K562 (cell line): ENCODE measurements around the gene LMLN. TPM values are rescaled to one million over a fixed set of nuclear protein-coding genes. Genes with fewer than 3 reads are reported as not detected.

Experiments
- E2F5 ChIP-seq: sonication (generic); formaldehyde crosslinking; IDR thresholded peaks from 2 replicates; pipeline ENCODE4 v1.8.0; 2022; ENCODE audit warnings: mild to moderate bottlenecking, missing genetic modification reagents
- EGR1 ChIP-seq: fragments of 450-650 bp; conservative IDR thresholded peaks from 2 replicates; pipeline ENCODE4 v1.6.1; 2017; ENCODE audit warnings: mild to moderate bottlenecking
- EHMT2 ChIP-seq: fragments of 450-650 bp; IDR thresholded peaks from 2 replicates; pipeline ENCODE4 v1.6.1; 2018; ENCODE audit warnings: antibody characterized with exemption
- L3MBTL2 ChIP-seq: fragments of 450-650 bp; IDR thresholded peaks from 2 replicates; pipeline ENCODE4 v1.6.1; 2016; ENCODE audit warnings: mild to moderate bottlenecking, moderate library complexity
- LCOR ChIP-seq: sonication (generic); formaldehyde crosslinking; IDR thresholded peaks from 2 replicates; pipeline ENCODE4 v1.8.0; 2022; ENCODE audit warnings: mild to moderate bottlenecking, missing genetic modification reagents
- MYC ChIP-seq, 2 experiments: fragments of 250-450 bp in 1 of 2; sonication (Bioruptor Pico) in 1 of 2; IDR thresholded peaks; 2 replicates each; pipeline versions ENCODE4 v1.5.1 to v1.6.1; 2012 to 2021; ENCODE audit warnings: low read depth in 2 of 2, borderline replicate concordance in 1 of 2, improper control_type of control experiment in 1 of 2, low read length in 1 of 2, mild to moderate bottlenecking in 1 of 2, moderate library complexity in 1 of 2
- NR2C1 ChIP-seq, 2 experiments: fragments of 450-650 bp; IDR thresholded peaks; 2 replicates each; pipeline ENCODE4 v1.6.1; 2017; ENCODE audit warnings: mild to moderate bottlenecking in 2 of 2, antibody characterized with exemption in 1 of 2, inconsistent platforms in 1 of 2, missing compliant biosample characterization in 1 of 2, missing genetic modification characterization in 1 of 2
- PHTF2 ChIP-seq: fragments of 250-450 bp; sonication (Bioruptor Pico); IDR thresholded peaks from 2 replicates; pipeline ENCODE4 v1.5.0; 2021; ENCODE audit warnings: mild to moderate bottlenecking
- PKNOX1 ChIP-seq: fragments of 450-650 bp; IDR thresholded peaks from 2 replicates; pipeline ENCODE4 v1.6.1; 2016
- PRPF4 ChIP-seq: fragments of 200-400 bp; formaldehyde crosslinking; IDR thresholded peaks from one replicate; pipeline ENCODE4 v1.6.1; 2017; ENCODE audit warnings: low read length, low read depth, mild to moderate bottlenecking; ENCODE audit not compliant: insufficient read depth, poor library complexity, severe bottlenecking
- SREBF2 ChIP-seq: sonication (generic); formaldehyde crosslinking; IDR thresholded peaks from 2 replicates; pipeline ENCODE4 v1.4.0; 2020; ENCODE audit warnings: mild to moderate bottlenecking, missing genetic modification reagents
- TAF1 ChIP-seq: IDR thresholded peaks from 2 replicates; pipeline ENCODE4 v1.6.1; 2011; ENCODE audit warnings: mild to moderate bottlenecking, low read length, moderate library complexity; ENCODE audit not compliant: insufficient read depth, control insufficient read depth, severe bottlenecking; ENCODE audit errors: extremely low read depth
- TSHZ1 ChIP-seq: fragments of 250-450 bp; sonication (Bioruptor Pico); IDR thresholded peaks from 2 replicates; pipeline ENCODE4 v1.4.0; 2020; ENCODE audit warnings: mild to moderate bottlenecking, moderate library complexity
- ZBTB34 ChIP-seq: fragments of 250-450 bp; sonication (Bioruptor Pico); IDR thresholded peaks from 2 replicates; pipeline ENCODE4 v1.8.0; 2021; ENCODE audit warnings: mild to moderate bottlenecking, moderate library complexity
- ZBTB7A ChIP-seq: IDR thresholded peaks from 2 replicates; pipeline ENCODE4 v1.6.1; 2011; ENCODE audit warnings: low read depth, mild to moderate bottlenecking, low read length, moderate library complexity, borderline replicate concordance; ENCODE audit not compliant: control insufficient read depth
- ZHX1 ChIP-seq: fragments of 150-350 bp; conservative IDR thresholded peaks from 2 replicates; pipeline ENCODE4 v1.6.1; 2014; ENCODE audit warnings: low read length
- ZNF436 ChIP-seq: fragments of 250-450, 450-650 bp; sonication (Bioruptor Pico); formaldehyde crosslinking; IDR thresholded peaks from 2 replicates; pipeline ENCODE4 v1.7.0; 2020; ENCODE audit warnings: mild to moderate bottlenecking
- ZNF699 ChIP-seq: fragments of 250-450 bp; sonication (Bioruptor Pico); IDR thresholded peaks from 2 replicates; pipeline ENCODE4 v1.8.0; 2021; ENCODE audit warnings: mild to moderate bottlenecking, moderate library complexity; ENCODE audit not compliant: insufficient replicate concordance
- polyA plus RNA-seq, 8 experiments: library from polyadenylated mRNA; depleted of rRNA in 4 of 8; stranded (reverse) in 5 of 8; unstranded in 3 of 8; fragments of >200 nt; fragmentation: Nextera tagmentation in 2 of 8; fragmentation: Illumina TruSeq in 1 of 8; extraction: Ambion mirVana in 2 of 8; extraction: Trizol in 1 of 8; gene quantifications; 2 replicates each; pipeline versions ENCODE4 v1.2.1 to v1.2.3, GENCODE V29; 2011 to 2014; ENCODE audit warnings: inconsistent platforms in 1 of 8, missing spikeins in 1 of 8
- total RNA-seq, 7 experiments: library from RNA; depleted of rRNA in 6 of 7; stranded (reverse); fragments of >200 nt in 6 of 7; fragmentation: Illumina TruSeq in 2 of 7; extraction: Trizol in 2 of 7; gene quantifications; 2 replicates each; pipeline versions ENCODE4 v1.2.1 to v1.2.3, GENCODE V29; 2011 to 2021; ENCODE audit warnings: low replicate concordance in 1 of 7

Gene LMLN
- total and polyA plus RNA-seq, 9 of the 15 experiments (the other 6 are each of a cell fraction or from before 2014, with no cell fraction given): 2.2 to 15.9 (median 6.9) TPM

GRCh38 chr3:198092276-198092675 lies 132.3 kb downstream of the LMLN start (continued):
- TF ChIP-seq MYC (IDR thresholded peaks at IDR 0.05; ENCODE audit: low read depth, low read length) (peak; percentile 45; the same call in 1 of the 2 replicates), MYC (CRISPR knock-in tag; IDR thresholded peaks at IDR 0.05; ENCODE audit: borderline replicate concordance, low read depth) (no peak), TAF1 (no peak), EHMT2 (0 out of 2 replicates have a peak, but pooled peaks have one; percentile 10), ZNF699 (CRISPR knock-in tag) (no peak), EGR1 (no peak), ZBTB7A (no peak), PHTF2 (no peak), PRPF4 (no peak), TSHZ1 (no peak), ZBTB34 (no peak), ZNF436 (CRISPR knock-in tag) (no peak), NR2C1 (IDR thresholded peaks at IDR 0.05) (no peak), NR2C1 (tag; IDR thresholded peaks at IDR 0.05) (no peak), L3MBTL2 (peak; percentile 60), E2F5 (CRISPR knock-in tag) (no peak), ZHX1 (no peak), LCOR (CRISPR knock-in tag) (no peak), PKNOX1 (0 out of 2 replicates have a peak, but pooled peaks have one; percentile 5), SREBF2 (no peak)
